Measurements from ENCODE around the gene TTC21A.

- no peak for TF ChIP-seq CTCF (IDR thresholded peaks at IDR 0.05)
- TF ChIP-seq POLR2A (IDR thresholded peaks at IDR 0.05), result no peak
Observed at GRCh38 chr3:39158148-39158715, 50.8 kb downstream of the TTC21A start.
